ENCODE data around the gene DRAP1. TPM values are rescaled to one million over a fixed set of nuclear protein-coding genes. Genes with fewer than 3 reads are reported as not detected.
A peak's percentile ranks its signal among the peaks of the same experiment; 100 is the strongest.

The DRAP1 gene
- total and polyA plus RNA-seq, 9 of the 15 experiments (the other 6 are each of a cell fraction or from before 2014, with no cell fraction given), result 9.6 to 200 (median 92.9) TPM

- TF ChIP-seq, protein P1, sequence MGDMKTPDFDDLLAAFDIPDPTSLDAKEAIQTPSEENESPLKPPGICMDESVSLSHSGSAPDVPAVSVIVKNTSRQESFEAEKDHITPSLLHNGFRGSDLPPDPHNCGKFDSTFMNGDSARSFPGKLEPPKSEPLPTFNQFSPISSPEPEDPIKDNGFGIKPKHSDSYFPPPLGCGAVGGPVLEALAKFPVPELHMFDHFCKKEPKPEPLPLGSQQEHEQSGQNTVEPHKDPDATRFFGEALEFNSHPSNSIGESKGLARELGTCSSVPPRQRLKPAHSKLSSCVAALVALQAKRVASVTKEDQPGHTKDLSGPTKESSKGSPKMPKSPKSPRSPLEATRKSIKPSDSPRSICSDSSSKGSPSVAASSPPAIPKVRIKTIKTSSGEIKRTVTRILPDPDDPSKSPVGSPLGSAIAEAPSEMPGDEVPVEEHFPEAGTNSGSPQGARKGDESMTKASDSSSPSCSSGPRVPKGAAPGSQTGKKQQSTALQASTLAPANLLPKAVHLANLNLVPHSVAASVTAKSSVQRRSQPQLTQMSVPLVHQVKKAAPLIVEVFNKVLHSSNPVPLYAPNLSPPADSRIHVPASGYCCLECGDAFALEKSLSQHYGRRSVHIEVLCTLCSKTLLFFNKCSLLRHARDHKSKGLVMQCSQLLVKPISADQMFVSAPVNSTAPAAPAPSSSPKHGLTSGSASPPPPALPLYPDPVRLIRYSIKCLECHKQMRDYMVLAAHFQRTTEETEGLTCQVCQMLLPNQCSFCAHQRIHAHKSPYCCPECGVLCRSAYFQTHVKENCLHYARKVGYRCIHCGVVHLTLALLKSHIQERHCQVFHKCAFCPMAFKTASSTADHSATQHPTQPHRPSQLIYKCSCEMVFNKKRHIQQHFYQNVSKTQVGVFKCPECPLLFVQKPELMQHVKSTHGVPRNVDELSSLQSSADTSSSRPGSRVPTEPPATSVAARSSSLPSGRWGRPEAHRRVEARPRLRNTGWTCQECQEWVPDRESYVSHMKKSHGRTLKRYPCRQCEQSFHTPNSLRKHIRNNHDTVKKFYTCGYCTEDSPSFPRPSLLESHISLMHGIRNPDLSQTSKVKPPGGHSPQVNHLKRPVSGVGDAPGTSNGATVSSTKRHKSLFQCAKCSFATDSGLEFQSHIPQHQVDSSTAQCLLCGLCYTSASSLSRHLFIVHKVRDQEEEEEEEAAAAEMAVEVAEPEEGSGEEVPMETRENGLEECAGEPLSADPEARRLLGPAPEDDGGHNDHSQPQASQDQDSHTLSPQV (IDR thresholded peaks at IDR 0.05), result 0 out of 2 replicates have a peak, but pooled peaks have one; percentile 45
- TF ChIP-seq ZNF707 (CRISPR knock-in tag; conservative IDR thresholded peaks at IDR 0.05) (no peak), BRCA1 (IDR thresholded peaks at IDR 0.05) (no peak), BRCA1 (CRISPR knock-in tag; IDR thresholded peaks at IDR 0.05) (no peak), HNRNPL (IDR thresholded peaks at IDR 0.05; ENCODE audit: low read depth, low read length) (no peak), ZNF57 (CRISPR knock-in tag; IDR thresholded peaks at IDR 0.05) (no peak), SMARCC2 (IDR thresholded peaks at IDR 0.05; ENCODE audit: low read depth) (no peak), MBD2 (IDR thresholded peaks at IDR 0.05; ENCODE audit: borderline replicate concordance, low read depth) (peak; percentile 74; the same call in 1 of the 2 replicates), GABPB1 (CRISPR knock-in tag; IDR thresholded peaks at IDR 0.05) (peak; percentile 98), MEF2A (IDR thresholded peaks at IDR 0.05; ENCODE audit: control insufficient read depth, low read depth, low read length) (no peak), NCOR1 (IDR thresholded peaks at IDR 0.05) (peak; percentile 55), PTTG1 (tag; IDR thresholded peaks at IDR 0.05; ENCODE audit: low read depth) (no peak), ASH1L (IDR thresholded peaks at IDR 0.05; ENCODE audit: borderline replicate concordance, low read depth, partially characterized antibody) (no peak), L3MBTL2 (IDR thresholded peaks at IDR 0.05) (peak; percentile 81), NBN (IDR thresholded peaks at IDR 0.05; ENCODE audit: low read depth) (peak; percentile 55), ZNF224 (CRISPR knock-in tag; IDR thresholded peaks at IDR 0.05) (no peak), ZBTB43 (CRISPR knock-in tag; IDR thresholded peaks at IDR 0.05) (no peak), ERF (CRISPR knock-in tag; IDR thresholded peaks at IDR 0.05) (no peak), CBFA2T3 (IDR thresholded peaks at IDR 0.05) (no peak; the same call in 1 of the 2 replicates), ZNF316 (IDR thresholded peaks at IDR 0.05) (no peak)
- TF ChIP-seq, protein P2, sequence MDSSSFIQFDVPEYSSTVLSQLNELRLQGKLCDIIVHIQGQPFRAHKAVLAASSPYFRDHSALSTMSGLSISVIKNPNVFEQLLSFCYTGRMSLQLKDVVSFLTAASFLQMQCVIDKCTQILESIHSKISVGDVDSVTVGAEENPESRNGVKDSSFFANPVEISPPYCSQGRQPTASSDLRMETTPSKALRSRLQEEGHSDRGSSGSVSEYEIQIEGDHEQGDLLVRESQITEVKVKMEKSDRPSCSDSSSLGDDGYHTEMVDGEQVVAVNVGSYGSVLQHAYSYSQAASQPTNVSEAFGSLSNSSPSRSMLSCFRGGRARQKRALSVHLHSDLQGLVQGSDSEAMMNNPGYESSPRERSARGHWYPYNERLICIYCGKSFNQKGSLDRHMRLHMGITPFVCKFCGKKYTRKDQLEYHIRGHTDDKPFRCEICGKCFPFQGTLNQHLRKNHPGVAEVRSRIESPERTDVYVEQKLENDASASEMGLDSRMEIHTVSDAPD (CRISPR knock-in tag; IDR thresholded peaks at IDR 0.05), result no peak
- TF ChIP-seq, protein P3, sequence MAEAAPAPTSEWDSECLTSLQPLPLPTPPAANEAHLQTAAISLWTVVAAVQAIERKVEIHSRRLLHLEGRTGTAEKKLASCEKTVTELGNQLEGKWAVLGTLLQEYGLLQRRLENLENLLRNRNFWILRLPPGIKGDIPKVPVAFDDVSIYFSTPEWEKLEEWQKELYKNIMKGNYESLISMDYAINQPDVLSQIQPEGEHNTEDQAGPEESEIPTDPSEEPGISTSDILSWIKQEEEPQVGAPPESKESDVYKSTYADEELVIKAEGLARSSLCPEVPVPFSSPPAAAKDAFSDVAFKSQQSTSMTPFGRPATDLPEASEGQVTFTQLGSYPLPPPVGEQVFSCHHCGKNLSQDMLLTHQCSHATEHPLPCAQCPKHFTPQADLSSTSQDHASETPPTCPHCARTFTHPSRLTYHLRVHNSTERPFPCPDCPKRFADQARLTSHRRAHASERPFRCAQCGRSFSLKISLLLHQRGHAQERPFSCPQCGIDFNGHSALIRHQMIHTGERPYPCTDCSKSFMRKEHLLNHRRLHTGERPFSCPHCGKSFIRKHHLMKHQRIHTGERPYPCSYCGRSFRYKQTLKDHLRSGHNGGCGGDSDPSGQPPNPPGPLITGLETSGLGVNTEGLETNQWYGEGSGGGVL (CRISPR knock-in tag; IDR thresholded peaks at IDR 0.05), result no peak
These were observed 30.9 kb upstream of the DRAP1 start, which contains the start of gene FIBP (continued) for GRCh38 chr11:65888163-65888814.
